ENCODE results near the gene FAM168A. TPM values are rescaled to one million over a fixed set of nuclear protein-coding genes. Genes with fewer than 3 reads are reported as not detected.

The FAM168A gene
- total RNA-seq, 4 donors from 2014 or later, result 17.9 to 33.2 (median 24.7) TPM

- TF ChIP-seq, protein P1, sequence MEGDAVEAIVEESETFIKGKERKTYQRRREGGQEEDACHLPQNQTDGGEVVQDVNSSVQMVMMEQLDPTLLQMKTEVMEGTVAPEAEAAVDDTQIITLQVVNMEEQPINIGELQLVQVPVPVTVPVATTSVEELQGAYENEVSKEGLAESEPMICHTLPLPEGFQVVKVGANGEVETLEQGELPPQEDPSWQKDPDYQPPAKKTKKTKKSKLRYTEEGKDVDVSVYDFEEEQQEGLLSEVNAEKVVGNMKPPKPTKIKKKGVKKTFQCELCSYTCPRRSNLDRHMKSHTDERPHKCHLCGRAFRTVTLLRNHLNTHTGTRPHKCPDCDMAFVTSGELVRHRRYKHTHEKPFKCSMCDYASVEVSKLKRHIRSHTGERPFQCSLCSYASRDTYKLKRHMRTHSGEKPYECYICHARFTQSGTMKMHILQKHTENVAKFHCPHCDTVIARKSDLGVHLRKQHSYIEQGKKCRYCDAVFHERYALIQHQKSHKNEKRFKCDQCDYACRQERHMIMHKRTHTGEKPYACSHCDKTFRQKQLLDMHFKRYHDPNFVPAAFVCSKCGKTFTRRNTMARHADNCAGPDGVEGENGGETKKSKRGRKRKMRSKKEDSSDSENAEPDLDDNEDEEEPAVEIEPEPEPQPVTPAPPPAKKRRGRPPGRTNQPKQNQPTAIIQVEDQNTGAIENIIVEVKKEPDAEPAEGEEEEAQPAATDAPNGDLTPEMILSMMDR (IDR thresholded peaks at IDR 0.05; ENCODE audit: low read depth), result no peak
These were observed 69.3 kb downstream of the FAM168A start for GRCh38 chr11:73528483-73529203.

GRCh38 chr11:73528013-73528412 lies 69.9 kb downstream of the FAM168A start:
- TF ChIP-seq, protein P1 (IDR thresholded peaks at IDR 0.05; ENCODE audit: low read depth), result no peak

- TF ChIP-seq, protein P1 (IDR thresholded peaks at IDR 0.05; ENCODE audit: low read depth), result no peak
These were observed 72.3 kb downstream of the FAM168A start for GRCh38 chr11:73525611-73526010.

GRCh38 chr11:73524774-73525173 lies 73.1 kb downstream of the FAM168A start:
- TF ChIP-seq, protein P1 (IDR thresholded peaks at IDR 0.05; ENCODE audit: low read depth), result no peak

GRCh38 chr11:73521621-73522020 lies 76.3 kb downstream of the FAM168A start:
- TF ChIP-seq, protein P1 (IDR thresholded peaks at IDR 0.05; ENCODE audit: low read depth), result no peak

DNA sequence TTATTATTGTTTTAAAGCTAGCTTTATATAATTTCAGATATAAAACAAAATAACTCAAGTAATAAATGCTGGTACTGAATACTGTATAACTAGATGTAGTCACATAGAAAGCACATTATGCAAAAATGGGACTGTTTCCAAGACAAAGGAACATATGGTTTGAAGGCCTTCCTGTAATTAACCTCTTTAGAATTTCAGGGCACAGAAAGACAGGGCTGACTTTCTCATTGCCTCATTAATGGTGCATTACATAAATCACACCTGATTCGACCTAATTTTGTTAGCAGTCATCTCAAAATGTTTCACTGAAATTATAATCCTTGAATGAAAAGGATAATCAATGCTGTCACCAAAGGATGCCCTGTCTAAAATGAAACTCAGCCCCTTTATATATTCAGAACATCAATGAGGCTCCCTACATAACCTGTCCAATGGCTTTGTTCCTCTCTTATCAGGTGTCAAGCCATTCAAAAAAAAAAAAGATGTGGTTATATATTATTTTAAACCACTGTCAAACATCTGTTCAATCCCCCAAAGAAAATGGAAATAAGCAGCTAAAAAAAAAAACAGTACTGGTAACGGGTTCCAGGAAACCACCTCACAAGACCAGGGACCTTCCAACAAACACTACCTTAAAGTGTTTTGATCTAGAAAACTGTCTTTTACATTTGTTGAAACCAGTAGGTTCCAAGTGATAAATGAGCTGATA lies 77.4 kb downstream of the FAM168A start:
- TF ChIP-seq, protein P1 (IDR thresholded peaks at IDR 0.05; ENCODE audit: low read depth), result no peak

DNA sequence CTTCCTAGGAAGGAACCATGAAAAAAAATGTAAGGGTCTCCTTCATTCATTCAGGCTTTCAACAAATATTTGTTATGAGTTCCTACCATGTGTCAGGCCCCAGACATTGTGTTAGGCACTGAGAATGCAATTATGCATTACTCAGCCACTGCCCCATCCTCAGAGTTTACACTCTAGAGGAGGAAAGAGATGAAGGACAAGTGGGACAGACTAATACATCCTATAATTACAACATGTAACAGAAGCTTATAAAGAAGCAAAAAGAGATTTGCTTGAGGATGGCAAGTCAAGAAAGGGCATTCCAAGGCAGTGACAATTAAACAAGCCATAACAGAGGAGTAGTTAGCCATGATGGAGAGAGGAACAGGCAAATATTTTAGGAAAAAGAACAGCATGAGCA lies 78.6 kb downstream of the FAM168A start:
- TF ChIP-seq, protein P1 (IDR thresholded peaks at IDR 0.05; ENCODE audit: low read depth), result no peak
